AG04449 (cell line): ENCODE results near the gene NME9.

Experiments used
- CTCF ChIA-PET: fragments of 350-600 bp; formaldehyde crosslinking; extraction: SDS; loops from one replicate; lab custom pipeline; 2021; ENCODE audit warnings: antibody characterized with exemption; lab: Yijun Ruan, JAX
- POLR2A ChIA-PET: fragments of 400-600, 350-600 bp; formaldehyde crosslinking; extraction: SDS; loops from one replicate; lab custom pipeline; 2020; ENCODE audit warnings: antibody characterized with exemption, inconsistent platforms; lab: Yijun Ruan, JAX
- DNase-seq: peaks from one replicate; pipeline ENCODE4 v3.0.0-alpha.2; 2010; ENCODE audit warnings: low read depth, low spot score
- H3K4me3 ChIP-seq: 2 replicates; pipeline ENCODE4 v1.5.1; 2011; ENCODE audit warnings: low read depth, mild to moderate bottlenecking, control low read depth, low read length
- TF ChIP-seq, protein P1 (sequence below): IDR thresholded peaks from one replicate; pipeline ENCODE4 v1.5.1; 2011; ENCODE audit warnings: mild to moderate bottlenecking, moderate library complexity, low read length, control low read depth, inconsistent platforms; ENCODE audit not compliant: insufficient read depth; ENCODE audit errors: missing control alignments

The NME9 gene

DNA sequence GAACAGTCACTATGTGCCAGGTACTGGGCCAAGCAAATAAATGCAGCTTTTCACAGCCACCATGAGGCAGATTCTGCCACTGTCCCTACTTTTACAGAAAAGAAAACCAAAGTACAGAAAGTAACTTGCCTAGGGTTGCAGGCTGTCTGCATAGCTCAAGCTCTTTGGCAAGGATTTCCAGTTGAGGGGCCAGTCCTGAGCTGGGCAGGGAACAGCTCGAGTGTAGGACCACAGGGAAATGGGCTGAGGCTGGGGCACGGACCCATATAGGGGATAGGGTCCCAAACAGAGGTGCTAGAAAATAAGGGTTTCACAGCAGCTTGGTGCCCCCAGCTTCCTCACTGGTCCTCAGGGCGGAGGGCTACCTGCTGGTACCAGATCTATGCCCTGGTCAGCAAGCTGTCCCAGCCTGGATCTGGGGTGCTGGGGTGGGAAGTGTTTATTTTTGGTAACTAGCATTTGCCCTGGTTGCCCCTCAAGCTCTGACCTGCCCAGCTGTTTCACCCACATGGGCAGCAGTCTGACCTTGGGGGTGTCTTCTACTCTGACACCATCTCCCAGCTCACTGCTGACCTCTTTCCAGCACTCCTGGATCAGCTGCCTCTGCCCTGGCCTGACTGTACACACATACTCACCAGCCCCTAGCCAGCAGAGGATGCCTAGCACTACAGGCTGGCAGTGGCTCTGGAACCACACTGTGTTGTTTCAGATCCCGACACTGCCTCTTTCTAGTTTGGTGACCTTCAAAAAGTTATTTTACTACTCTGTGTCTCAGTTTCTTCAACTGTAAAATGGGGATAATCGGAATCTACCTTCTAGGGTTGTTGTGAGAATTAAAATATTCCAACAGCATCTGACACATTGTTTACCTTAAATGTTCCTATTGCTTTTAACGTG lies 35.0 kb upstream of the NME9 start:
- POLR2A ChIA-PET = no interaction called here
- DNase-seq = no peak
- TF ChIP-seq, protein P1, sequence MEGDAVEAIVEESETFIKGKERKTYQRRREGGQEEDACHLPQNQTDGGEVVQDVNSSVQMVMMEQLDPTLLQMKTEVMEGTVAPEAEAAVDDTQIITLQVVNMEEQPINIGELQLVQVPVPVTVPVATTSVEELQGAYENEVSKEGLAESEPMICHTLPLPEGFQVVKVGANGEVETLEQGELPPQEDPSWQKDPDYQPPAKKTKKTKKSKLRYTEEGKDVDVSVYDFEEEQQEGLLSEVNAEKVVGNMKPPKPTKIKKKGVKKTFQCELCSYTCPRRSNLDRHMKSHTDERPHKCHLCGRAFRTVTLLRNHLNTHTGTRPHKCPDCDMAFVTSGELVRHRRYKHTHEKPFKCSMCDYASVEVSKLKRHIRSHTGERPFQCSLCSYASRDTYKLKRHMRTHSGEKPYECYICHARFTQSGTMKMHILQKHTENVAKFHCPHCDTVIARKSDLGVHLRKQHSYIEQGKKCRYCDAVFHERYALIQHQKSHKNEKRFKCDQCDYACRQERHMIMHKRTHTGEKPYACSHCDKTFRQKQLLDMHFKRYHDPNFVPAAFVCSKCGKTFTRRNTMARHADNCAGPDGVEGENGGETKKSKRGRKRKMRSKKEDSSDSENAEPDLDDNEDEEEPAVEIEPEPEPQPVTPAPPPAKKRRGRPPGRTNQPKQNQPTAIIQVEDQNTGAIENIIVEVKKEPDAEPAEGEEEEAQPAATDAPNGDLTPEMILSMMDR = no peak
- H3K4me3 ChIP-seq = no peak overlapping the region
- CTCF ChIA-PET = interaction anchor here (1.4 kb wide), 1 partner anchor 53 kb away, joined by 6 read pairs; no protein-coding TSS in a partner anchor

DNA sequence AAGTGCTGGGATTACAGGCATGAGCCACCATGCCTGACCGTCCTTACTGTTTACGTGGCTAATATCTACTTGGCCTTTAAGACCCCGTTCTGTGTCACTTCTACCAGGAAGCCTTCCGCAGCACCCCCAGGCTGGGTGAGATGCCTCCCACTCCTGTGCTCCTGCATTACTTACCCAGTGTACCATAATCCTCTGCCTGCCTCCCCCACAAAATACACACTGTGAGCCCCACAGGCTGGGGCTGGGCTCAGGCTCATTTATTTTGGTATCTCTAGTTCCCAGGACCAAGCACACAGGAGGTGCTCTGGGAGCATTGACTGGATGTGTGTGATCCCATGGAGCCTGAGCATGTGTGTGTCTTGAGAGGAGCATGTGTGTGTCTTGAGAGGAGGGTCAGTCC lies 33.7 kb upstream of the NME9 start:
- POLR2A ChIA-PET = no interaction called here
- CTCF ChIA-PET = interaction anchor here (1.4 to 1.5 kb wide), 2 partner anchors 34 to 54 kb away, joined by 3 to 6 read pairs; no protein-coding TSS in a partner anchor
- TF ChIP-seq, protein P1 = no peak
- DNase-seq = no peak
- no peak overlapping the region for H3K4me3 ChIP-seq

DNA sequence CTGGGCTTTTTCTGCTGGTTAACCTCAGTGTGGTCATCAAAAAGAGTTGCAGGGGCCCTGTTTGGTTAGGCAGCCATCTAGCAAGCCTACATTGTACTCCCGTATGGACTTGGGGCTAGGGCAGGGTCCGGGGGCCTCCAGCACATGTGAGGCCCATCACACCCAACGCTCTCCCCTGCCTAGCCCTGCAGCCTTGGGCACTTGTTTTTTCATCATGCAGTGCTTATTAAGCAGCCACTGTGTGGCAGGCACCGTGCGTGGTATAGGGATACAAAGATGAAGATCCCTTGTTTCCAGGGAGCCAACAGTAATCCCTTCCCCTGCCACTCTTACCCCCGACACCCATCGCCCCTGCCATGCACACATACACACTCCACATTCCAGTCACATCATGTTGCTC lies 32.9 kb upstream of the NME9 start:
- POLR2A ChIA-PET = no interaction called here
- no peak overlapping the region for H3K4me3 ChIP-seq
- DNase-seq = no peak
- CTCF ChIA-PET = interaction anchor here (1.5 kb wide), 1 partner anchor 35 kb away, joined by 3 read pairs; no protein-coding TSS in a partner anchor
- TF ChIP-seq, protein P1 = no peak

GRCh38 chr3:138361561-138361971 lies 31.9 kb upstream of the NME9 start:
- H3K4me3 ChIP-seq = no peak overlapping the region
- DNase-seq = no peak
- TF ChIP-seq, protein P1 = no peak
- ChIA-PET CTCF (interaction anchor here (0.9 to 1.5 kb wide), 2 partner anchors 36 to 55 kb away, joined by 3 read pairs; no protein-coding TSS in a partner anchor), POLR2A (no interaction called here)

DNA sequence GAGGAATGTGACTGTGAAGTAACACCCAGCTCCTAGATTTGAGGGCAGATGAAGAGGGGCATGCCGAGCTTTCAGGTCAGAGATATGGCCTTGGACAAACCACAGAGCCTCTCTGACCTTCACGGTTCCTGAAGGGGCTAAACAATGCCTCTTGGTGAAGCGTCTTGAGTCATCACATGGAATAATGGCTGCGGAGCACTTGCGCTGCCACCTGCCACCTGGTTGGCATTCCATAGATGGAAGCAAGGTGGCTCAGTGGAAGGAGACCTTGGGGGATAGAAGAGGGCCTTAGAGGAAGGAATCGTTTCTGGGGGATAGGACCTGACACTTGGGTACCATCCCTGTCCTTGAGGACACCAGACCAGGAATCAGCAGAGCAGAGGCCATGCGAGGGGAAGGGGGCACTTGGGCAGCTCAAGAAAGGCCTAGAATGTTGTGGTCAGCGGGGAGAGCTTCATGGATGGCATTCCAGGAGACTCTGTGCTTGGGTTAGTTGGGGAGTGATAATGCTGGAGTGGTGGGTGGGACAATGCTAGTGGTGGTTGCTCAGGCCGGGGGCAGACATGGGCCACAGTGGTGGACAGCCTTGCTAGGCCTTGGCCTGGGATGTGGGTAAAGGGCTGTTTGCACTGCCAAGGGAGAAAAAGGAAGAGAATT lies 31.3 kb upstream of the NME9 start:
- no peak overlapping the region for H3K4me3 ChIP-seq
- ChIA-PET CTCF (interaction anchor here (0.9 kb wide), 1 partner anchor 56 kb away, joined by 3 read pairs; no protein-coding TSS in a partner anchor), POLR2A (no interaction called here)
- TF ChIP-seq, protein P1 = no peak
- no peak for DNase-seq
